Endothelial cell of umbilical vein (primary cell): ENCODE data around the gene ACOX3.

Experiments
- CTCF ChIP-seq, 2 donors: IDR thresholded peaks; 1 replicate in 1 of 2; 2 replicates in 1 of 2; pipeline ENCODE4 v1.5.1; 2011; ENCODE audit warnings: low read length in 2 of 2, mild to moderate bottlenecking in 2 of 2, moderate library complexity in 2 of 2, control low read depth in 1 of 2, inconsistent platforms in 1 of 2, low read depth in 1 of 2; ENCODE audit not compliant: insufficient read depth in 1 of 2; ENCODE audit errors: extremely low read depth in 1 of 2
- JUN ChIP-seq: IDR thresholded peaks from 2 replicates; pipeline ENCODE4 v1.6.1; 2011; ENCODE audit warnings: borderline replicate concordance, low read depth; ENCODE audit not compliant: insufficient read length, insufficient read depth
- MAX ChIP-seq: IDR thresholded peaks from 2 replicates; pipeline ENCODE4 v1.6.1; 2011; ENCODE audit not compliant: insufficient read depth, insufficient read length
- MYC ChIP-seq: IDR thresholded peaks from one replicate; pipeline ENCODE4 v1.6.1; 2011; ENCODE audit warnings: mild to moderate bottlenecking, low read depth, low read length
- POLR2A ChIP-seq: IDR thresholded peaks from 2 replicates; pipeline ENCODE4 v1.6.1; 2012; ENCODE audit warnings: low read depth, mild to moderate bottlenecking, control low read depth, low read length
- POLR2AphosphoS5 ChIP-seq: IDR thresholded peaks from 2 replicates; pipeline ENCODE4 v1.6.1; 2012; ENCODE audit warnings: low read depth, mild to moderate bottlenecking, control low read depth, low read length, moderate library complexity; ENCODE audit not compliant: insufficient read depth

DNA sequence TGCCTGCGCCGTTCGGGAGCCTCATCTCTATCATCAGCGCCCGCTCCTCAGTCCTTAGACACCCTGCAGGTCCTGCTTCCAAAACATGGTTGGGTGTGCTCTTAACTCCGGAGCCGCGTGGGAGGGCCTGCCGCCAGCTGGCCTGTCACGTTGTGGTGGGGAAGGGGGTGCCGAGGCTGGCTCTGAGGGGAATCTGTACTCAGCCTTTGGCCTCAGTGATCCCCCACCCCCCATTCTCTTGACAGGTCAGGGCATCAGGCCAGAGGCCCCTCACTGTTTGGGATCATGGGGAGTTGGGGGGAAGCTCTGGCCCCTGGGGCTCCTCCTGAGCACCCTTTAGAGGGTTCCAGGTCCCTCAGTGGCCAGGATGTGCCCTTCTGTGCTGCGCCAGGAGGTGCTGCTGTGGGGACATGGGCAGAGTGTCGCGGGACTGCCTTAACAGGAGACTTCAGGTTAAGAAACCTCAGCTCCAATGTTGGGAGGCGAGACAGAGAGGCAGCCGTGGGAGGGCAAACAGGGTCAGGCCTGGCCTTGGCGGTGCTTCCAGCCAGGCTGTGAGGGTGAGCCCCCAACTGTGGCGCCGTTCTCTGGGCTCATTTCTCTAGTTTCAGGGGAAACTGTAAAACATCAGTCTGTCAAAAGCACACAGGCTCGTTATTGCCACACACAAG is 33.5 kb upstream of the ACOX3 start:
- TF ChIP-seq CTCF (IDR thresholded peaks at IDR 0.05; ENCODE audit: extremely low read depth in 1 of 2, insufficient read depth in 1 of 2, low read depth in 1 of 2, low read length in 2 of 2) (no peak), POLR2A (no peak), JUN (no peak), MYC (no peak), POLR2AphosphoS5 (no peak), MAX (no peak)
